ENCODE results near the gene FAM222A.

FAM222A gene

DNA sequence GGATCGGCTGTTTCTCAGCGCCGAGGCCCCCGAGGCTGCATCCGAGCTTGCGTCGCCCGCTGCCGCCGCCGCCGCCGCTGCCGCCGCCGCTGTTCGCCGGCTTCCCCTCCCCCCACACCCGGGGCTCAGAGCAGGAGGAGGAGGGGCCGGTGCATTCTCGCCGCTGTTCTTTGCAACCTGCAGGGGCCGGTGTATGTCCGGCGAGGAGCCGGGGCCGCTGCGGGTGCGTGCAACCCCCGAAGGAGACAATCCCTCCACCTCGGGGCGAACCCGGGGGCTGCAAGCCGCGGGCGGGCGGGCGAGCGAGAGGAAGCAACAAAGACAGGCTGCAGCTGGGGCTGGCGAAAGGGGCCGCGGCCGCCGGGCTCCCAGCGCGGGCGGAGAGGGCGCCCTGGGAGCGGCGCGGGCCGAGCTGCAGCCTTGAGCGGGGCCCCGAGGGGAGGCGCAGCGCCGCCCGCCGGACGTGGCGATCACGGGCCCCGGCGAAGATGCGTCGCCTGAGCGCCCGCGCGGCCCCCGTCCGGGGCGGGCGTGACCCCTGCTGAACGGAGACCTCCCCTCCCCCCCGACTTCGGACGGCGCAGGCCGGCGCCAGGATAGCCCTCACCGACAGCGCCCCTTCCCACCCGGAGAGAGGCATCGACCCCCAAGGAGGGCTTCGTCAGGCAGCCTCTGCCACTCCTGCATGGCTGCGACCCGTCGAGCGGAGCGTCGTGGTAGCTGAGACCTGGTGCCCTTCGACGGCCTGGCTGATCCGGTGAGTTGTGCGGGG is 702 bp downstream of the FAM222A start:
- intact Hi-C loops (cut with DNase I; ENCODE audit: low total_unique reads), result loop anchor here (5.0 to 10.0 kb wide), 2 partner anchors 168 to 260 kb away; partner anchors contain the start of gene GLTP
- Histone ChIP-seq H3K4me1 (peaks cover 0 to 30% (median 21%) of the 10 kb centered on the region in 4 donors), H3K27ac (peak overlapping the region in 1 of 2 donors; percentile 17)

DNA sequence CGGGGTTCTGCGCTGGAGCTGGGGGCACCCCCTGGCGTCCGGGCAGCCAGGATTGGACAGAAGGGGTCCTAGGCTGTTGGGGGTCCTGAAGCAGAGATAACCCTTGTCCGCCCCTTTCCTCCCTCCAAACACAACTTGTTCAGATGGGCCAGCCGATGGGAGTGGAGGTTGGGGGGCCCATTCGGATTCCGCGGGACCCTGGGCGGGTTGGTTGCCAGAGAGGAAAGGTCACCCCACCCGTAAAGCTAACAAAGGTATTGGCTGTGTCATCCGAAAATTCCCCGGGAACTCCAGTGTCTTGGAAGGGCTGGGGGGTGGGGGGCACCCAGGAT is 1.3 kb downstream of the FAM222A start:
- DNase-seq, result no peak
- H3K36me3 ChIP-seq, result no peaks in the 10 kb centered on the region
- no peaks in the 10 kb centered on the region for H3K9me3 ChIP-seq
- peaks cover 5 to 84% of the 10 kb centered on the region in 2 donors for H3K27me3 ChIP-seq
- H3K27ac ChIP-seq, result no peak overlapping the region
- H3K4me3 ChIP-seq, result peak overlapping the region in 1 of 2 donors; percentile 83
- H3K4me1 ChIP-seq, result peaks cover 0 to 30% (median 21%) of the 10 kb centered on the region in 4 donors
- TF ChIP-seq, protein P1, sequence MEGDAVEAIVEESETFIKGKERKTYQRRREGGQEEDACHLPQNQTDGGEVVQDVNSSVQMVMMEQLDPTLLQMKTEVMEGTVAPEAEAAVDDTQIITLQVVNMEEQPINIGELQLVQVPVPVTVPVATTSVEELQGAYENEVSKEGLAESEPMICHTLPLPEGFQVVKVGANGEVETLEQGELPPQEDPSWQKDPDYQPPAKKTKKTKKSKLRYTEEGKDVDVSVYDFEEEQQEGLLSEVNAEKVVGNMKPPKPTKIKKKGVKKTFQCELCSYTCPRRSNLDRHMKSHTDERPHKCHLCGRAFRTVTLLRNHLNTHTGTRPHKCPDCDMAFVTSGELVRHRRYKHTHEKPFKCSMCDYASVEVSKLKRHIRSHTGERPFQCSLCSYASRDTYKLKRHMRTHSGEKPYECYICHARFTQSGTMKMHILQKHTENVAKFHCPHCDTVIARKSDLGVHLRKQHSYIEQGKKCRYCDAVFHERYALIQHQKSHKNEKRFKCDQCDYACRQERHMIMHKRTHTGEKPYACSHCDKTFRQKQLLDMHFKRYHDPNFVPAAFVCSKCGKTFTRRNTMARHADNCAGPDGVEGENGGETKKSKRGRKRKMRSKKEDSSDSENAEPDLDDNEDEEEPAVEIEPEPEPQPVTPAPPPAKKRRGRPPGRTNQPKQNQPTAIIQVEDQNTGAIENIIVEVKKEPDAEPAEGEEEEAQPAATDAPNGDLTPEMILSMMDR (IDR thresholded peaks at IDR 0.05), result no peak
- intact Hi-C loops (cut with DNase I; ENCODE audit: low total_unique reads), result loop anchor here (1.0 to 10.0 kb wide), 3 partner anchors 119 to 260 kb away; partner anchors contain the start of gene GLTP

More for the DNA sequence above, 702 bp downstream of the FAM222A start:
- H3K27me3 ChIP-seq, result peaks cover 5 to 84% of the 10 kb centered on the region in 2 donors
- H3K4me3 ChIP-seq, result peak overlapping the region; percentile 61 to 83
- H3K9me3 ChIP-seq, result no peaks in the 10 kb centered on the region
- DNase-seq, result peak in 1 of 2 donors; percentile 29
- TF ChIP-seq, protein P1 (IDR thresholded peaks at IDR 0.05), result no peak
- H3K36me3 ChIP-seq, result no peaks in the 10 kb centered on the region

DNA sequence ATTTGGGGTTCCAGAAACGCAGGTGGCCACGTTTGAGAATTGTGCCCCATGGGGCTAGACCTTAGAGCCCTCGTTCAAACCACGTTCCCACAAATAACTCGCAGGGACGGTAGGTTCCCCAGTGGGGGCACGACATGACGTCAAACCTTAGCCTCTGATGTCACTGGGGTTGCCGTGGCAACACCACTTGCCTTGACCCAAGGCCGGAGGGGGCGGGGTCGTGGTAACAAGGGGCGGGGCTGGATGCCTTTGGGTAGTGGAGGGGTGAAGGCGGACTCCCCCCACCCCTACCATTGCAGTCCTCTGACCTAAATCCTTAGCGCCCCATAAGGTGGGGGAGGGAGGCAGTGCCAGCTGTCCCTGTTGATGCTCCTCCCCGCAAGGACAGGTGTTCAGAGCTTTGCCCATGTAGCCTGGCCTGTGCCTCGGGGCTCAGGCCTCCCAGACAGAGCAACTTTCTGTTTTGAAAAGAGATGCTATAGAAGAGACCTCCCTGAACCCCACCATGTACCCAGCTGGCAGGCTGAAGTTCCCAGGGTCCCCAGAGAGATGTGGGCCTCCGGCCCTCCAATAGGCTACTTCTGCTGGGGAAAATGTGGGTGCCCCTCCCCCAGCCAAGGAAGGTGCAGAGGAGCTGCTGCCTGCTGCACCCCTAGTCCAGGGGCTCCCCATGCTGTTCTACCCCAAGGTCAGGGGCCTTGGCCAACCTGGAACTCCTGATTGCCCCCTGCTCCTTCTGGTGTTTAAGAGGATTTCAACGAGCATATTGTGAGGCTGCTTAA is 1.9 kb downstream of the FAM222A start:
- no peak overlapping the region for H3K27ac ChIP-seq
- DNase-seq, result no peak
- peaks cover 0 to 36% (median 21%) of the 10 kb centered on the region in 4 donors for H3K4me1 ChIP-seq
- intact Hi-C loops (cut with DNase I; ENCODE audit: low total_unique reads), result loop anchor here (1.0 to 10.0 kb wide), 2 partner anchors 119 to 261 kb away; no protein-coding TSS in a partner anchor
- TF ChIP-seq, protein P1 (IDR thresholded peaks at IDR 0.05), result no peak
- H3K27me3 ChIP-seq, result peaks cover 5 to 83% of the 10 kb centered on the region in 2 donors
- H3K36me3 ChIP-seq, result no peaks in the 10 kb centered on the region
- no peaks in the 10 kb centered on the region for H3K9me3 ChIP-seq
- no peak overlapping the region for H3K4me3 ChIP-seq

DNA sequence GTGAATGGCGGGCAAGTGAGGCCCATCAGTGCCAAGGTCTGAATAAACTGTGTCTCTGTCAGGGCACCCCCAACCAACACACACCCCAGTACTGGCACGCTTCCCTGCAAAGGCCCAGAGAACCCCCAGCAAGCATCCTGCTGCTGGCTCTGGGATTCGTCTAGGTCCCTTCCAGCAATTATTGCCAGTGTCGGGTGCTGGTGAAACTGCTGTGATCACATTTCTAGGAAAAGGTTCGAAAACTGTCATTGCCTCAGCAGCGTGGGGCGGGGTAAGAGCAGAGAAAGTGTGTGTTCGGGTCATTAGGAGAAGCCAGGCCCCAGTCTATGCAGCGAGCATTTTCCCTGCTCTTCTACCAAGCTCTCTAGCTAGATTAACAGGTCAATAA is 2.5 kb downstream of the FAM222A start:
- no peak for DNase-seq
- H3K27ac ChIP-seq, result no peak overlapping the region
- intact Hi-C loops (cut with DNase I; ENCODE audit: low total_unique reads), result loop anchor here (10.0 kb wide), 1 partner anchor 261 kb away; no protein-coding TSS in a partner anchor
- peaks cover 5 to 81% of the 10 kb centered on the region in 2 donors for H3K27me3 ChIP-seq
- no peak overlapping the region for H3K4me3 ChIP-seq
- H3K9me3 ChIP-seq, result no peaks in the 10 kb centered on the region
- H3K36me3 ChIP-seq, result no peaks in the 10 kb centered on the region
- TF ChIP-seq, protein P1 (IDR thresholded peaks at IDR 0.05), result no peak
- peaks cover 0 to 38% (median 21%) of the 10 kb centered on the region in 4 donors for H3K4me1 ChIP-seq

DNA sequence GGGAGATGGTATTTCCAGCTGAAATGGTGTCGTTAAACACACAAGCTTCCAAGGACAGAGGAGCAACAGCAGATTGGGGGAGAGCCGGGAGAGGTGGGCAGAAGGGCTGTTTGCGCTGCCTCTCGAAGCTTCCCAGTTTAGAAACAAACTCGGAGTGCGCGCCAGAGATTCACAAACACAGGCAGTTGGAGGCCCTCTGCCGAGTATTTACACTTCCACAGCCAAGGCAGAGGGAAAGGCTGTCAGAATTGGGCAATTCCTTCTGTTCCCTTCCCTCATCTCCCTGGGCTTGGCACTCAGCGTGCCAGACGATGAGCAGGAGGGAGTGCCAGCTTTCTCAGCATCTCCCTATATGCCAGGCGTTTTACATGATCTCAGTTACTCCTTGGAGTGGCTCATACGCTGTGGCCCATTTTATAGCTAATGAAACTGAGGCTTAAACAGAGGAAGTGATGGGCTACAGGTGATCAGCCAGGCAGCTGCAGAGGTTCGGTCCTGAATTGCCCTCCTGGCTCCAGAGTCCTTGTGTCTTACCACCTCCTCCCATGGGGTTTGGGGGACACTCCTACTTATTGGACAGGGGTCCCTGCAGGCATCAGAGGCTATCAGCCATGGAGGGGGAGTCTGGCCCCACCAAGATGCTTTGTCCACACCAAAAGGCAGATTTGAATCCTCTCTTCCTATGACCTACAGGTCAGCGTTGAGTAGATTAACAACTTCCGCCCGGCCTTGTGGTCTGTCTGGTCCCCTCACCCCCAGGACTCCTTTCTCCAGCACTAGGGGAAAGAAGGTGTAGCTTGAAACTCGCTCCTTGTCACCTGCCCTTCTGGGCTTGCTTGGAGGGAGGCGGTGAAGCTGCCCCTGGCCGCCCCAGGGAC is 3.1 kb downstream of the FAM222A start:
- Histone ChIP-seq H3K4me1 (peaks cover 0 to 38% (median 21%) of the 10 kb centered on the region in 4 donors), H3K9me3 (no peaks in the 10 kb centered on the region), H3K36me3 (no peaks in the 10 kb centered on the region), H3K27me3 (peaks cover 5 to 74% of the 10 kb centered on the region in 2 donors), H3K27ac (no peak overlapping the region), H3K4me3 (no peak overlapping the region)
- peak in 1 of 2 donors; percentile 41 for DNase-seq
- TF ChIP-seq, protein P1 (IDR thresholded peaks at IDR 0.05), result no peak
- intact Hi-C loops (cut with DNase I; ENCODE audit: low total_unique reads), result loop anchor here (10.0 kb wide), 1 partner anchor 262 kb away; no protein-coding TSS in a partner anchor
